K562 (cell line): Measurements from ENCODE around the gene NAT8L. TPM values are rescaled to one million over a fixed set of nuclear protein-coding genes. Genes with fewer than 3 reads are reported as not detected.

Experiments
- ATAC-seq: fragments of 200-7000 bp; cut with Tn5 transposase; 3 replicates; pipeline ENCODE4 v1.9.1; 2020; ENCODE audit warnings: moderate library complexity
- BruUV-seq: library from RNA; stranded (reverse); fragments of 400-500 nt; replicated peaks from 2 replicates; lab custom pipeline; 2021; lab: Mats Ljungman, UMichigan
- CTCF ChIA-PET: fragments of 300-600 bp; formaldehyde crosslinking; extraction: SDS; loops from one replicate; lab custom pipeline; 2021; ENCODE audit warnings: low intra/inter-chr PET ratio; lab: Yijun Ruan, JAX
- POLR2A ChIA-PET: fragments of 300-600, 350-650 bp; sonication (Branson Sonifier 250); formaldehyde crosslinking; extraction: SDS; loops from one replicate; lab custom pipeline; 2021; ENCODE audit warnings: antibody characterized with exemption, inconsistent platforms; lab: Yijun Ruan, JAX
- DNase-seq, 4 experiments: peaks; one replicate each; pipeline versions ENCODE4 v3.0.0 to v3.0.0-alpha.2; 2011 to 2018; ENCODE audit warnings: low spot score in 3 of 4, mixed read lengths in 3 of 4; ENCODE audit errors: extremely low read depth in 1 of 4
- FAIRE-seq: peaks from 2 replicates; lab custom pipeline; 2011; peaks lifted over from hg19 to GRCh38; lab: Jason Lieb, UNC
- H2AFZ ChIP-seq: 2 replicates; pipeline ENCODE4 v1.6.0; 2011; ENCODE audit warnings: low read depth, low read length, control low read depth, inconsistent platforms
- H3K27ac ChIP-seq: fragments of 200-600 bp; 3 replicates; pipeline ENCODE4 v1.8.0; 2011; ENCODE audit warnings: low read depth, mild to moderate bottlenecking, control low read depth, inconsistent platforms, low read length, moderate library complexity, mixed read lengths; ENCODE audit errors: extremely low read depth
- H3K27me3 ChIP-seq, 2 experiments: fragments of 300-600 bp in 1 of 2; 2 replicates in 1 of 2; 3 replicates in 1 of 2; pipeline versions ENCODE4 v1.6.0 to v1.8.0; 2011; ENCODE audit warnings: inconsistent platforms in 2 of 2, low read length in 2 of 2, mild to moderate bottlenecking in 1 of 2, mixed read lengths in 1 of 2, moderate library complexity in 1 of 2; ENCODE audit not compliant: control insufficient read depth in 2 of 2, insufficient read depth in 2 of 2
- H3K36me3 ChIP-seq: fragments of 300-600 bp; 3 replicates; pipeline ENCODE4 v1.8.0; 2011; ENCODE audit warnings: mild to moderate bottlenecking, low read length, inconsistent platforms; ENCODE audit not compliant: control insufficient read depth, insufficient read depth
- H3K4me1 ChIP-seq, 2 experiments: fragments of 200-600 bp in 1 of 2; replicated peaks in 1 of 2; 2 replicates in 1 of 2; 3 replicates in 1 of 2; pipeline versions ENCODE4 v1.5.1 to v1.8.0; 2011; ENCODE audit warnings: inconsistent platforms in 2 of 2, low read length in 2 of 2, mild to moderate bottlenecking in 1 of 2, mixed read lengths in 1 of 2, moderate library complexity in 1 of 2; ENCODE audit not compliant: control insufficient read depth in 2 of 2, insufficient read depth in 2 of 2
- H3K4me2 ChIP-seq: 2 replicates; pipeline ENCODE4 v1.6.1; 2011; ENCODE audit warnings: low read length, control low read depth, inconsistent platforms, mixed read lengths; ENCODE audit not compliant: insufficient read depth
- H3K4me3 ChIP-seq: fragments of 200-600 bp; sonication (generic), shearing (Covaris generic); 2 replicates; pipeline ENCODE4 v1.5.1; 2016; ENCODE audit warnings: control low read depth, inconsistent platforms
- H3K79me2 ChIP-seq: fragments of 200-600 bp; 3 replicates; pipeline ENCODE4 v1.8.0; 2011; ENCODE audit warnings: low read length, inconsistent platforms; ENCODE audit not compliant: control insufficient read depth, insufficient read depth
- H3K9ac ChIP-seq, 2 experiments: 2 replicates each; pipeline versions ENCODE4 v1.6.0 to v1.6.1; 2011; ENCODE audit warnings: low read depth in 2 of 2, low read length in 2 of 2, control low read depth in 1 of 2, inconsistent platforms in 1 of 2, mild to moderate bottlenecking in 1 of 2, mixed read lengths in 1 of 2; ENCODE audit not compliant: insufficient read depth in 1 of 2
- H3K9me1 ChIP-seq: one replicate; pipeline ENCODE4 v1.6.0; 2011; ENCODE audit warnings: inconsistent platforms, mild to moderate bottlenecking, low read length, moderate library complexity; ENCODE audit not compliant: control insufficient read depth, insufficient read depth
- H3K9me3 ChIP-seq: replicated peaks from 2 replicates; pipeline ENCODE4 v1.5.1; 2011; ENCODE audit warnings: low read depth, low read length, inconsistent platforms; ENCODE audit not compliant: control insufficient read depth, insufficient read depth
- H4K20me1 ChIP-seq: replicated peaks from 2 replicates; pipeline ENCODE4 v1.6.1; 2011; ENCODE audit warnings: low read length, inconsistent platforms, mixed read lengths; ENCODE audit not compliant: control insufficient read depth, insufficient read depth
- ADNP ChIP-seq: fragments of 200-800 bp; sonication (Bioruptor generic); IDR thresholded peaks from 2 replicates; pipeline ENCODE4 v1.6.1; 2016; ENCODE audit warnings: missing genetic modification characterization, missing compliant biosample characterization
- BCL6 ChIP-seq: fragments of 250-450 bp; sonication (Bioruptor Pico); IDR thresholded peaks from 2 replicates; pipeline ENCODE4 v1.4.0; 2020
- ELF1 ChIP-seq: fragments of 200-800 bp; sonication (Bioruptor generic); IDR thresholded peaks from 2 replicates; pipeline ENCODE4 v1.6.1; 2016; ENCODE audit warnings: missing genetic modification characterization, missing compliant biosample characterization
- L3MBTL2 ChIP-seq: fragments of 450-650 bp; IDR thresholded peaks from 2 replicates; pipeline ENCODE4 v1.6.1; 2016; ENCODE audit warnings: mild to moderate bottlenecking, moderate library complexity
- MAX ChIP-seq: sonication (generic); formaldehyde crosslinking; IDR thresholded peaks from 2 replicates; pipeline ENCODE4 v1.9.0; 2022; ENCODE audit warnings: mild to moderate bottlenecking, missing genetic modification reagents
- PATZ1 ChIP-seq: fragments of 250-450 bp; sonication (Bioruptor Pico); IDR thresholded peaks from 2 replicates; pipeline ENCODE4 v1.5.0; 2020; ENCODE audit warnings: mild to moderate bottlenecking, borderline replicate concordance
- PTRF ChIP-seq: fragments of 450-650 bp; IDR thresholded peaks from 2 replicates; pipeline ENCODE4 v1.6.1; 2016; ENCODE audit warnings: mild to moderate bottlenecking, missing genetic modification characterization, missing compliant biosample characterization
- TFE3 ChIP-seq: fragments of 450-650 bp; formaldehyde crosslinking; IDR thresholded peaks from 2 replicates; pipeline ENCODE4 v1.4.0; 2020; ENCODE audit warnings: mild to moderate bottlenecking, mixed read lengths
- ZNF717 ChIP-seq: fragments of 250-450 bp; sonication (Bioruptor Pico); IDR thresholded peaks from 2 replicates; pipeline ENCODE4 v1.5.0; 2021
- WGBS: fragments of 100-300 bp; shearing (Covaris generic); methylation state at CpG from one replicate; pipeline ENCODE4 v1.1.6; 2016; ENCODE audit warnings: low coverage, mixed read lengths; ENCODE audit not compliant: insufficient coverage; ENCODE audit errors: missing lambda C conversion rate; 5-methylcytosine and 5-hydroxymethylcytosine counted together
- in situ Hi-C: fragments of 300-500 bp; cut with MboI; formaldehyde crosslinking; loops from 4 replicates; pipeline ENCODE4 v1.15.0; 2018; ENCODE audit warnings: inconsistent platforms, mixed read lengths
- intact Hi-C: fragments of 100-400 bp; cut with micrococcal nuclease; formaldehyde crosslinking; loops from 2 replicates; pipeline ENCODE4 v1.14.2; 2022
- polyA plus RNA-seq, 8 experiments: library from polyadenylated mRNA; depleted of rRNA in 4 of 8; stranded (reverse) in 5 of 8; unstranded in 3 of 8; fragments of >200 nt; fragmentation: Nextera tagmentation in 2 of 8; fragmentation: Illumina TruSeq in 1 of 8; extraction: Ambion mirVana in 2 of 8; extraction: Trizol in 1 of 8; gene quantifications; 2 replicates each; pipeline versions ENCODE4 v1.2.1 to v1.2.3, GENCODE V29; 2011 to 2014; ENCODE audit warnings: inconsistent platforms in 1 of 8, missing spikeins in 1 of 8
- total RNA-seq, 7 experiments: library from RNA; depleted of rRNA in 6 of 7; stranded (reverse); fragments of >200 nt in 6 of 7; fragmentation: Illumina TruSeq in 2 of 7; extraction: Trizol in 2 of 7; gene quantifications; 2 replicates each; pipeline versions ENCODE4 v1.2.1 to v1.2.3, GENCODE V29; 2011 to 2021; ENCODE audit warnings: low replicate concordance in 1 of 7

The NAT8L gene
- total and polyA plus RNA-seq, 9 of the 15 experiments (the other 6 are each of a cell fraction or from before 2014, with no cell fraction given), result 0.06 to 11.0 (median 1.5) TPM

- Histone ChIP-seq H4K20me1 (no peaks in the 10 kb centered on the region), H3K9ac (no peak overlapping the region), H2AFZ (no peak overlapping the region), H3K4me2 (no peak overlapping the region), H3K27me3 (peaks cover 27 to 65% of the 10 kb centered on the region in 2 experiments; a peak in 4 of 5 replicates), H3K4me3 (no peak overlapping the region), H3K9me1 (no peaks in the 10 kb centered on the region), H3K27ac (no peak overlapping the region), H3K36me3 (no peaks in the 10 kb centered on the region), H3K79me2 (no peaks in the 10 kb centered on the region), H3K4me1 (peaks cover 0 to 9% of the 10 kb centered on the region in 2 experiments; a peak in 2 of 5 replicates), H3K9me3 (no peaks in the 10 kb centered on the region)
- ChIA-PET CTCF (no interaction called here), POLR2A (interaction anchor here (0.6 to 1.0 kb wide), 3 partner anchors 9 to 134 kb away, joined by 3 to 6 read pairs (median 3); no protein-coding TSS in a partner anchor)
- 3% methylated on average over 6 of the region's 6 CpGs for WGBS
- in situ Hi-C loops (no loop called here), intact Hi-C loops (no loop called here)
- TF ChIP-seq PATZ1 (CRISPR knock-in tag) (no peak), ELF1 (tag) (no peak), PTRF (tag) (no peak), L3MBTL2 (no peak), MAX (CRISPR knock-in tag) (no peak), TFE3 (CRISPR knock-in tag) (no peak), BCL6 (CRISPR knock-in tag) (no peak), ADNP (tag) (no peak), ZNF717 (no peak)
- DNase-seq (no peak), ATAC-seq (no peak), FAIRE-seq (no peak)
- no TSS peak for BruUV-seq
Observed at GRCh38 chr4:2083826-2084160, 24.7 kb downstream of the NAT8L start.
